LNCAP (cell line): ENCODE results near the gene TNRC6C.

Experiments used
- TF ChIP-seq, protein P1 (sequence below): fragments of 450-650 bp; IDR thresholded peaks from 2 replicates; pipeline ENCODE4 v1.5.1; 2017; ENCODE audit warnings: mild to moderate bottlenecking

The TNRC6C gene

DNA sequence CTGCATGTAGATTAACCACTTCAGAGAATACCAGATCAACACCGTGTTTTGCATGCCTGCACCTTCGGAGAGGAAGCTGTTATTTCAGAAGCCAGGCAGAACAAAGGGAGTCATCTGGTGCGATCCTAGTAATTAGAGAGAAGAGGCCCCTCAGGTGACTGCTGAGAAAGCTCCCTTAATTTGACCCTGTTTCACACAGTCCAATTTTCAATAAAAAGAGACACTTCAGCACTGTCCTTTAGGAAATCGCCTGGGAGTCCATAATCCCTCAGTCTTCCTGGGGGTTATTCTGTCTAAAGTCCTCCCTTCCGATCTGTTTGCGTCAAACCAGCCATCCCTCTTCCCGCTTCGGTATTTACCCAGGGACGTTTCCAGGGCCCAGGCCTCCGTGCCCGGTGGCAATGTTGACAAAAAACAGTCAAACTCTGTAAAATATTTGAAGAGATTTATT is 23.4 kb upstream of the TNRC6C start:
- TF ChIP-seq, protein P1, sequence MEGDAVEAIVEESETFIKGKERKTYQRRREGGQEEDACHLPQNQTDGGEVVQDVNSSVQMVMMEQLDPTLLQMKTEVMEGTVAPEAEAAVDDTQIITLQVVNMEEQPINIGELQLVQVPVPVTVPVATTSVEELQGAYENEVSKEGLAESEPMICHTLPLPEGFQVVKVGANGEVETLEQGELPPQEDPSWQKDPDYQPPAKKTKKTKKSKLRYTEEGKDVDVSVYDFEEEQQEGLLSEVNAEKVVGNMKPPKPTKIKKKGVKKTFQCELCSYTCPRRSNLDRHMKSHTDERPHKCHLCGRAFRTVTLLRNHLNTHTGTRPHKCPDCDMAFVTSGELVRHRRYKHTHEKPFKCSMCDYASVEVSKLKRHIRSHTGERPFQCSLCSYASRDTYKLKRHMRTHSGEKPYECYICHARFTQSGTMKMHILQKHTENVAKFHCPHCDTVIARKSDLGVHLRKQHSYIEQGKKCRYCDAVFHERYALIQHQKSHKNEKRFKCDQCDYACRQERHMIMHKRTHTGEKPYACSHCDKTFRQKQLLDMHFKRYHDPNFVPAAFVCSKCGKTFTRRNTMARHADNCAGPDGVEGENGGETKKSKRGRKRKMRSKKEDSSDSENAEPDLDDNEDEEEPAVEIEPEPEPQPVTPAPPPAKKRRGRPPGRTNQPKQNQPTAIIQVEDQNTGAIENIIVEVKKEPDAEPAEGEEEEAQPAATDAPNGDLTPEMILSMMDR = no peak

DNA sequence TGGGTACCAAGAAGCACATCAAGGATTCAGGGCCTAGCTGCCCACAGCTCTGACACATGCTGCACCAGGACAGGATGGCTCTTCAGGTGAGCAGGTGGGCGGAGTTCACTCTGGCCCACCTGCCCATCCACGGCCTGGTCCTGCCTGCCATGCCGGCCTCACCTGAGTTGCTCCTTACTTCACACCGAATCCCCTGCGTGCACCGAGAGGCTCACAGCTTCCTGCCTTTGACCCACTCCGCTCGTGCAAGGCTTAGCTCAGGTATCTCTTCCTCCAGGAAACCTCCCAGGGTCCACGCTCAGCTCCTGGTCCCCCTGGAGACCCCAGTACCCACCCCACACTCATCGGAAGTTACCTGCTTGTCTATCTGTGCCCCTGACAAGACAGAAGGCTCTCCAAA is 21.6 kb upstream of the TNRC6C start:
- TF ChIP-seq, protein P1 = no peak

DNA sequence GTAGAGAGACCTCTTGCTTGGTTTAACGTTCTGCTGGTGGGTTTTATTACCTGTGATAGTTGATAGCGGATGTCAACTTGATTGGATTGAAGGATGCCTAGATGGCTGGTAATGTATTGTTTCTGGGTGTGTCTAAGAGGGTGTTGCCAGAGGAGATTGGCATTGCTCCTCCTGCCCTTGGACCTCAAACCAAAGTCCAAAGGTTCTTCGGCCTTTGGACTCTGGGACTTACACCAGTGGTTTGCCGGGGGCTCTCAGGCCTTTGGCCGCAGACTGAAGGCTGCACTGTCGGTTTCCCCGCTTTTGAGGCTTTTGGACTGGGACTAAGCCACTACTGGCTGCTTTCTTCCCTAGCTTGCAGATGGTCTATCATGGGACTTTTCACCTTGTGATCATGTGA is 17.5 kb upstream of the TNRC6C start:
- TF ChIP-seq, protein P1 = no peak

DNA sequence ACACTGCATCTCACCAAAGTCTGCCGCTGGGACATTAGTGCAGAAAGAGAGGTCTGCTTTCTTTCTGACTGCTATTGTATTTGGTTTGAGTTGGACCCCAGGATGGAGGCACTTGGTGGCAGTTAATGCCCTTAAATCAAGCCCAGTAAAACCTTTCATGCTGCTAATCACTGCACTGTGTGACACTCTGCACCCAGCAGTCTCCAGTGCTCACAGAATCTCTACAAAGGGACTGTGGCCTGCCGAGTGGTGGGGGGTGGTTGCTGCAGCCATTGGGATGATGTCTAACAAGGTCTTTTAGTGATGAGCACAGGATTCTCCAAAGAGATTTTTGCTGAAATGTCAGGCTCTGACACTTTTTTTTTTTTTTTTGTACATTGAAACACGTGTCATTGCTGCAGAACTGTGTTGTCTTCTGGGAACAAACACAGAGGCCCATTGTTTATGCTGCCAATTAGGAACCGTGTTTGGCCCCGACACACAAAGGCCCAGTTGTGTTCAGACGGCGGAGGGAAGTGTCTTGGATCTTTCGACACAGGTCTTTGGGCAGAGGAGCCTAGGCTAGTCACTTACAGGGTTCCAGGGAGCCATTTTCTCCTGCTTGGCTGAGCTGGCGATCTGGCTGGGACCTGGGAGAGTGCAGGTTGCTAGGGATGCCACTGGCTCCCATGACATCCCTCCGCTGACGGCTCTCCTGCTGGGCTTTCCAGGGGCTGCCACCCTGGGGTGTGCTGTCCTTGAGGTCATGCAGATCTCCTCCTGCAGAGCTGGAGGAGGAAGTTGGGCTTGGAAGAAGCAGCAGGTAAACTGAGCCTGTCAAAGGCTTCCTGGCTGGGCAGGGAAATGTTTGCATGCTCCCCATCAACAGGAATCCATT is 16.2 kb upstream of the TNRC6C start:
- TF ChIP-seq, protein P1 = no peak

DNA sequence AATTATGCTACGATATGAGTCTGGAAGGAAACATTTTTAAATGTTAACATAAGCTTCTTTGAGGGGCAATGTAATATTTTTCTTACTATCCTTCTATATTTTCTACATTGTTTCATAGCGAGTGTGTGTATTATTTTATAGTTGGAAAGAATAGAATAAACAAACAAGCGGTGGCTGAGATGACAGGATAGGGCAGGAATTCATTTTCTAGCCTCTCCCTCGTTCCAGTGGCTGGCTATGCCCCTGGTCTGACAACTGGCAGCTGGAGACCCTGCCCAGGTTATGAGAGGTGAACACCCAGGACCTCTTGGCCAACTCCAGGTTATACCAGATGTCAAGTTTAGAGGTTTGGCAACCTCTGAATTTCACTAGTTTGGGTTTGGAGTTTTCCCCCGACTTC is 14.5 kb upstream of the TNRC6C start:
- TF ChIP-seq, protein P1 = no peak

DNA sequence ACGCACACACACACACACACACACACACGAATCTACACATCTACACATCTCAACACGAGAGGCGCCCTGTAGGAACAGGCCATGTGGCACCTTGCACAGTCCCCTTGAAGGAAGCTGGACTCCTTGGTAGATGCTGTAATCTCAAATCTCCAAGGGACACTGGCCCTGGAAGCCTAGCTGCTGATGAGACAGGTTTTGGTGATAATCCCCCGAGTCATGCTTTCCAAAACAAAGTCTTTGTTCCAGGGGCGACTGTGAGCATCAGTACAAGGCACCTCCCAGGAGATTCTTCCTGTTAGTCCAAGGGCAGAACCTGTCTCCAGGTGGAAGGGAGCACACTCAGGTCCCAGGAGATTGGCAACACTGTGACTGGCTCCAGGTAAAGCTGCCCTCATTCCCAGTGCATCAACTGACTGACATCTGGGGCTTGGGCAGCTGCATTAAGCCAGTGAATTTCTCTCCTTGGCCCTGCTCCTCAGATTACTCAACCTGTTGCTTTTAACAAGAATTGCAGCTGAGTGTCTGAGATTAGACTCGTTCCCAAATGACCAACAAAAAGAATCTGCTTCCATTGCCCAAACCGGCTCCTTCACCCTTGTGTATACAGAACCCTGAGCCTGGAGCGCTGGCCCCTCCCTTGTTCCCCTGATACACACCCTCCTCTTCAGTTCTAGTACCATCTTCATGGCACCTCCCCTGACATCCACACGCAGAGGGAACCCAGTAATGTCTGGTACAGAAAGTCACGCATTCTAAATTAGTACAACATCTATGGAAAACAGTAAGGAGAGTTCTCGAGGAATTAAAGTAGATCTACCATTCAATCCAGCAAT is 13.9 kb upstream of the TNRC6C start:
- TF ChIP-seq, protein P1 = no peak

DNA sequence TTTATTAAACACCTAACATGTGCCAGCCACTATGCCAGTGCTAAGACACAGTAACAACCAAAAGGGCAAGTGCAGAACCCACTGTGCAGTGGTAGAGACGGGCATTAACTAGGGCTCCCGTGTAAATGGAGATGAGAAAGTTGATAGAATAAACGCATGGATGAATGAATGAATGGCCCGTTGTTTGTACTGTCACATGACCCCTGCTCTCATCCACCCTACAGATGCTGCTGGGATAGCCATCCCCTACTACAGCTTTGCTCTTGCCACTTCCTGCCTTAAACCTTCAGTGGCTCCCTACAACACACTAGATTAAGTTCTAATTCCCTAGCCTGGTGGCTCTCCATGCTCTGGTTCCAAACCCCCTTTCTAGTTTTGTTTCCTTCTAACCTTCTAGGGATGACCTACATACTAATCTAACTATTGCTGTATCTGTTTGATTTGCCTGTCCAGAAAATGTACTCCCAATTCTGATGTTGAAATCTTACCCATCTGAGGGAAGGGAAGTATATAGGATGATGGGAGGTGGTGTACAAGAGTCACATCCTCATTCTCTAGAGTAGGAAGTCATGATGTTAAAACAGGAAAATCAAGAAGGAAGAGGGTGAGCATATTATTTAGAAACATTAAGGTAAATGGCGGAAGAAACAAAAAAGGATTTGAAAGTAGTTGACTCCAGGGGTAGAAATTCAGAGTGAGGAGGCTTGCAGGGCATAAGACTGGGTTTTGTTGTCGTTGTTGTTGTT is 11.4 kb upstream of the TNRC6C start:
- TF ChIP-seq, protein P1 = no peak
